ENCODE results near the gene ZFP3.
"Not testable (repeated sequence)": the region's sequence is repeated elsewhere in the genome, so short reads cannot be mapped to it uniquely, and the experiment has no call there.

The ZFP3 gene

GRCh38 chr17:5139458-5139732 is 61.1 kb downstream of the ZFP3 start:
- DNase-seq, result no peak

GRCh38 chr17:5142877-5143276 is 64.6 kb downstream of the ZFP3 start:
- not testable (repeated sequence) for DNase-seq

Measured in CD4-positive, alpha-beta T cell treated with Interleukin-17A for 4 hours (primary cell).